SU-DHL-6 (cell line): Measurements from ENCODE around the gene THEM5.

Source experiments
- H2AFZ ChIP-seq: fragments of 200-600 bp; sonication (generic); 2 replicates; pipeline ENCODE4 v1.6.1; 2014; ENCODE audit warnings: low read depth, mild to moderate bottlenecking, moderate library complexity, mixed read lengths, antibody characterized with exemption, low read length; ENCODE audit not compliant: severe bottlenecking
- H3F3A ChIP-seq: fragments of 200-600 bp; shearing (Covaris generic); 2 replicates; pipeline ENCODE4 v1.6.0; 2016; ENCODE audit warnings: antibody characterized with exemption, mild to moderate bottlenecking; ENCODE audit not compliant: insufficient read depth
- H3K27ac ChIP-seq: fragments of 200-600 bp; sonication (generic); 2 replicates; pipeline ENCODE4 v1.5.1; 2016; ENCODE audit warnings: low read depth, mild to moderate bottlenecking, low read length, moderate library complexity, mixed read lengths
- H3K27me3 ChIP-seq: fragments of 200-600 bp; sonication (generic), shearing (Covaris generic); 2 replicates; pipeline ENCODE4 v1.6.0; 2014; ENCODE audit warnings: mild to moderate bottlenecking, low read length
- H3K36me3 ChIP-seq: fragments of 200-600 bp; sonication (generic); 2 replicates; pipeline ENCODE4 v1.6.1; 2014; ENCODE audit warnings: mild to moderate bottlenecking, low read length, mixed read lengths
- H3K4me2 ChIP-seq: fragments of 300-600, 200-600 bp; shearing (Covaris generic), sonication (generic); 2 replicates; pipeline ENCODE4 v1.6.0; 2014; ENCODE audit warnings: low read length, low read depth, mild to moderate bottlenecking; ENCODE audit not compliant: poor library complexity, severe bottlenecking
- H3K4me3 ChIP-seq: fragments of 200-600 bp; sonication (generic); 2 replicates; pipeline ENCODE4 v1.5.1; 2014; ENCODE audit warnings: antibody characterized with exemption, low read length, mild to moderate bottlenecking, mixed read lengths; ENCODE audit not compliant: insufficient read depth, poor library complexity, severe bottlenecking
- H3K79me2 ChIP-seq: fragments of 200-600 bp; sonication (generic); 2 replicates; pipeline ENCODE4 v1.6.1; 2014; ENCODE audit warnings: mild to moderate bottlenecking, low read length, moderate library complexity; ENCODE audit not compliant: insufficient read depth
- H3K9ac ChIP-seq: fragments of 200-600 bp; sonication (generic); 2 replicates; pipeline ENCODE4 v1.7.0; 2014; ENCODE audit warnings: mild to moderate bottlenecking, low read length
- H3K9me2 ChIP-seq: fragments of 200-600 bp; sonication (generic); replicated peaks from 2 replicates; pipeline ENCODE4 v1.6.1; 2014; ENCODE audit warnings: low read length; ENCODE audit not compliant: insufficient read depth
- H3K9me3 ChIP-seq: fragments of 200-600 bp; sonication (generic); 2 replicates; pipeline ENCODE4 v1.6.1; 2014; ENCODE audit warnings: low read length, mixed read lengths; ENCODE audit not compliant: insufficient read depth
- H4K20me1 ChIP-seq: fragments of 200-600 bp; sonication (generic); 2 replicates; pipeline ENCODE4 v1.6.1; 2014; ENCODE audit warnings: low read depth, mild to moderate bottlenecking, antibody characterized with exemption, low read length, moderate library complexity, mixed read lengths
- EZH2phosphoT487 ChIP-seq: fragments of 200-600 bp; sonication (generic), shearing (Covaris generic); conservative IDR thresholded peaks from 2 replicates; pipeline ENCODE4 v1.6.1; 2018; ENCODE audit warnings: mild to moderate bottlenecking, antibody characterized with exemption, low read length, moderate library complexity, mixed read lengths
- TF ChIP-seq, protein P1 (sequence below): fragments of 200-600 bp; sonication (generic); IDR thresholded peaks from one replicate; pipeline ENCODE4 v1.5.1; 2017; ENCODE audit warnings: antibody characterized with exemption, mild to moderate bottlenecking, low read length, moderate library complexity; ENCODE audit not compliant: insufficient read depth, poor library complexity, severe bottlenecking

THEM5 gene

GRCh38 chr1:151825204-151825603, 28.3 kb downstream of the THEM5 start:
- Histone ChIP-seq H3K36me3 (no peaks in the 10 kb centered on the region), H3K9ac (no peak overlapping the region), H2AFZ (no peak overlapping the region), H3F3A (no peaks in the 10 kb centered on the region), H3K27me3 (no peaks in the 10 kb centered on the region), H4K20me1 (no peaks in the 10 kb centered on the region), H3K9me2 (no peaks in the 10 kb centered on the region), H3K4me2 (no peak overlapping the region), H3K27ac (no peak overlapping the region), H3K9me3 (no peaks in the 10 kb centered on the region), H3K79me2 (no peaks in the 10 kb centered on the region), H3K4me3 (no peak overlapping the region)
- TF ChIP-seq, protein P1, sequence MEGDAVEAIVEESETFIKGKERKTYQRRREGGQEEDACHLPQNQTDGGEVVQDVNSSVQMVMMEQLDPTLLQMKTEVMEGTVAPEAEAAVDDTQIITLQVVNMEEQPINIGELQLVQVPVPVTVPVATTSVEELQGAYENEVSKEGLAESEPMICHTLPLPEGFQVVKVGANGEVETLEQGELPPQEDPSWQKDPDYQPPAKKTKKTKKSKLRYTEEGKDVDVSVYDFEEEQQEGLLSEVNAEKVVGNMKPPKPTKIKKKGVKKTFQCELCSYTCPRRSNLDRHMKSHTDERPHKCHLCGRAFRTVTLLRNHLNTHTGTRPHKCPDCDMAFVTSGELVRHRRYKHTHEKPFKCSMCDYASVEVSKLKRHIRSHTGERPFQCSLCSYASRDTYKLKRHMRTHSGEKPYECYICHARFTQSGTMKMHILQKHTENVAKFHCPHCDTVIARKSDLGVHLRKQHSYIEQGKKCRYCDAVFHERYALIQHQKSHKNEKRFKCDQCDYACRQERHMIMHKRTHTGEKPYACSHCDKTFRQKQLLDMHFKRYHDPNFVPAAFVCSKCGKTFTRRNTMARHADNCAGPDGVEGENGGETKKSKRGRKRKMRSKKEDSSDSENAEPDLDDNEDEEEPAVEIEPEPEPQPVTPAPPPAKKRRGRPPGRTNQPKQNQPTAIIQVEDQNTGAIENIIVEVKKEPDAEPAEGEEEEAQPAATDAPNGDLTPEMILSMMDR: no peak
- no peak for TF ChIP-seq EZH2phosphoT487

DNA sequence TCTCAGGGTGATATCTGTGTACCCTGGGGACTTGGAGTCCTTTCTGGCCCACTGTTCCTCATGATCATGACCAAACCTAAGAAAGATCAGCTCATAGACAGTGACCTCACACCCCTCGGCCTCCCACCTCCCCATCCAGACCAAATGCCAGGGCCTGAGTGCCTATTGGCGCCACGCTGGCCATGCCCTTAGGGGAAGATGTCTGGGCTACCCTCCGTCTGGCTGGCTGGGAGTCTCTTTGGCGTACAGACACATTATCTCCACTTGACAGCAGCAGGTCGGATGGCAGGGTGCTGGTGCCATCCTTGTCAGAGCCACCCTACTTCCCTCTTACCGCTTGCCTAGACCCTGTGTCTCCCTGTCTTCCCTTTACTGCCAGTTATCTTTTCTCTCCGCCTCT, 30.3 kb downstream of the THEM5 start:
- Histone ChIP-seq H3K79me2 (no peaks in the 10 kb centered on the region), H4K20me1 (no peaks in the 10 kb centered on the region), H3K4me3 (no peak overlapping the region), H2AFZ (no peak overlapping the region), H3K4me2 (no peak overlapping the region), H3K9ac (no peak overlapping the region), H3K9me2 (no peaks in the 10 kb centered on the region), H3F3A (no peaks in the 10 kb centered on the region), H3K27ac (no peak overlapping the region), H3K9me3 (no peaks in the 10 kb centered on the region), H3K27me3 (no peaks in the 10 kb centered on the region), H3K36me3 (no peaks in the 10 kb centered on the region)
- TF ChIP-seq EZH2phosphoT487: no peak
- TF ChIP-seq, protein P1: no peak

DNA sequence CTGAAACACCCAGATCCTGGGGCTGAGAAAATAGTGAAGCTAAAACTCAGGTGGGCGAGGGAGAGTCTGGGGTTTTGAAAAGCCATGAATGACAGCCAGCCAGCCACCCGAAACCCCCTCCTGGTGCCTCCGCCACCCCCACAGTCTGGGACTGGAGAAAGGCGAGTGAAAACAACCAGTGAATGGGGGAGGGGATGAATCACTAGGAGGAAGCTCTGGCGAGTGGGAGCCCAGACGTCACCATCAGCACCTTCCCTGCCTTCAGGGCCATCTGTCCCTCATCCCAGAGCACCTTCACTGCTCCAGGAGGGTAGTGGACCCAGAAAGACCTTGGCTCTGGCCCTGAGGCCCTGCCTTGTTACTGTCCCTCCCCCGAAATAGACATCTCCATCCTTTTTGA, 31.1 kb downstream of the THEM5 start:
- Histone ChIP-seq H3F3A (no peaks in the 10 kb centered on the region), H3K9me2 (no peaks in the 10 kb centered on the region), H3K27me3 (no peaks in the 10 kb centered on the region), H3K27ac (no peak overlapping the region), H4K20me1 (no peaks in the 10 kb centered on the region), H3K9ac (no peak overlapping the region), H3K9me3 (no peaks in the 10 kb centered on the region), H2AFZ (no peak overlapping the region), H3K79me2 (no peaks in the 10 kb centered on the region), H3K4me3 (no peak overlapping the region), H3K36me3 (no peaks in the 10 kb centered on the region), H3K4me2 (no peak overlapping the region)
- no peak for TF ChIP-seq EZH2phosphoT487
- TF ChIP-seq, protein P1: no peak

DNA sequence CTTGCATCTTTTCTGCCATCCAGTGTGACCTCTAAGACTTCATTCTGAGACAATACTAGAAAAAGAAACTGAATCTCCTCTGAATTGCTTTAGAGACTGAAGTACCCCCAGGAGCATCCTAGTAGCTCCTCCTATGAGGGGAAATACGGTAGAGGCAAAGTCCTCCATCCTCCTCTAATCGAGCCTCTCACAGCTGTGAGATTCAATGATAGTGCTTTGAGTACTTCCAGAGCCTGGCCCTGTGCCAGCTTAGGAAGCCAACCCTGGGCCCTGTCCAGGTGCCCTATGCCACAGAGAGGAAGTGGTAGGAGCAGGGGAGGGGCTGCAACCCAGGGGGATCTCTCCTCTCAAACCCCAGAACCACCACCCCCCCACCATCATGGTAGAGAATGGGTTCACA, 32.6 kb downstream of the THEM5 start:
- Histone ChIP-seq H3K79me2 (no peaks in the 10 kb centered on the region), H3K9ac (no peak overlapping the region), H3K27me3 (no peaks in the 10 kb centered on the region)

More for the DNA sequence above, 32.6 kb downstream of the THEM5 start:
- H3K4me3 ChIP-seq: no peak overlapping the region
- no peaks in the 10 kb centered on the region for H3K36me3 ChIP-seq
- H4K20me1 ChIP-seq: no peaks in the 10 kb centered on the region
- H3K27ac ChIP-seq: no peak overlapping the region
- no peak overlapping the region for H2AFZ ChIP-seq
- TF ChIP-seq EZH2phosphoT487: no peak
- no peaks in the 10 kb centered on the region for H3F3A ChIP-seq
- no peaks in the 10 kb centered on the region for H3K9me3 ChIP-seq
- no peak overlapping the region for H3K4me2 ChIP-seq
- H3K9me2 ChIP-seq: no peaks in the 10 kb centered on the region
